NCI-H748 (cell line): ENCODE results near the gene SNAP47.

Experiments used
- DNase-seq: peaks from one replicate; lab custom pipeline; 2025; ENCODE audit not compliant: unreplicated experiment; lab: John Stamatoyannopoulos, UW

Gene SNAP47

GRCh38 chr1:227795732-227796131, 60.5 kb downstream of the SNAP47 start:
- DNase-seq: no peak

GRCh38 chr1:227796359-227796915, 61.2 kb downstream of the SNAP47 start:
- DNase-seq: no peak

- no peak for DNase-seq
Observed at GRCh38 chr1:227797144-227797543, 61.9 kb downstream of the SNAP47 start.

DNA sequence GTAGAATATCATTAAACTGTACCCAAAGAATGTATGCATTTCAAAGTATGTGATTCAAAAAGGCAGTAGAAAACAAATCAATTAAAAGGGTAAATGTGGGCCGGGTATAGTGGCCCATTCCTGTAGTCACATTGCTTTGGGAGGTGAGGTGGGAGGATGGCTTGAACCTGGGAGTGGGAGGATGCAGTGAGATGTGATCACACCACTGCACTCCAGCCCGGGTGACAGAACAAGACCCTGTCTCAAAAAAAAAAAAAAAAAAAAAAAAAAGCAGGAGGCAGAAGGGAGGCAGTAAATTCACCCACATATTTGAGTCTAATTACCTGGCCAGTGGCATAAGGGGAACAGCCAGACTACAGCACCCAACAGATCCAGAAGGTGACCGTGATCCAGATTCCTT, 62.4 kb downstream of the SNAP47 start:
- DNase-seq: no peak

DNA sequence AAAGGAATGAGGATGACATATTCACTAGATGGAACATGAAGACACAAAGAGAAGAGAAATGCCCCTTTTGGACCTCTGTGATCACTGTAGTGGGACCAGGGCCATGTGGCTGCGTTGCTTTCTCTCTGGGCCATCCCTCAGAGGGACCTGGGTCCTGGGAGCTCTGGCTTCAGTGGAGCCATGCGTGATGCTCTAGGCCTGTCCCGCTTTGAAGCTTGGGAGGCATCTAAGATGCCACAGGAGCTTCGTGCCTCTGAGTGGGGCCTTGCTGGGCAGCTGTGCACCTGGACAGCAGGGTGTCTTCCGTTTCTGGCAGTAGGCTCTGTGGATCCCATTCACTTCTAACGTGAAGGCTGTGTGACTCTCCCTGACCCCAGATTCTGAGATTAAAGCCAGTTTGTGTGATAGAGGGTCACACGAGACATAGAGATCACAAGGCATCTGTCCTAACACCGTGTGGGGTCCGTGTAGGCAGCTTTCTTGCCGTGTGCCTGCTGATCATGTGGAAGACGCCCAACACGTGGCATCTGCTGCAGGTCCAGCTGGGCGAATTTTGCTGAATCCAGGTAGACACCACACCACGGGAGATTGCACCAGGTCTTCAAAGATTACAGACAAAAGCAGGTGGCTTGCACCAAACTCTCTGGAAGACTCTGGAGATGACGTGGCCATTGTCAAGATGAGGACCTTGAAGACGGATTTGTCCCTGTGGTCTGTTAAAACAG, 63.0 kb downstream of the SNAP47 start:
- no peak for DNase-seq

DNA sequence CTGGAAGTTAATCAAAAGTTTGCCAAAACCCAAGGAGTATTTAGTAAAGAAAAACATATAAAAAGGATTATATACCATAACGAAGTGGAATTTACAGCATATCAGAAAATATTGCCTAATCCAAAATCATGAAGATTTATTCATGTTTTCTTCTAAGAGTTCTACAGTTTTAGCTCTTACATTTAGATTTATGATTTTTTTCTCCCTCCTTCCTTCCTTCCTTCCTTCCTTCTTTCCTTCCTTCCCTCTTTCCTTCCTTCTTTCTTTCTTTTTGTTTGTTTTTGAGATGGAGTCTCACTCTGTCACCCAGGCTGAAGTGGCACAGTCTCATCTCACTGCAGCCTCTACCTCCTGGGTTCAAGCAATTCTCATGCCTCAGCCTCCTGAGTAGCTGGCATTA, 64.5 kb downstream of the SNAP47 start:
- DNase-seq: no peak

- DNase-seq: no peak
Observed at GRCh38 chr1:227803933-227804332, 68.7 kb downstream of the SNAP47 start.

- DNase-seq: no peak
Observed at GRCh38 chr1:227805606-227806197, 70.5 kb downstream of the SNAP47 start.

DNA sequence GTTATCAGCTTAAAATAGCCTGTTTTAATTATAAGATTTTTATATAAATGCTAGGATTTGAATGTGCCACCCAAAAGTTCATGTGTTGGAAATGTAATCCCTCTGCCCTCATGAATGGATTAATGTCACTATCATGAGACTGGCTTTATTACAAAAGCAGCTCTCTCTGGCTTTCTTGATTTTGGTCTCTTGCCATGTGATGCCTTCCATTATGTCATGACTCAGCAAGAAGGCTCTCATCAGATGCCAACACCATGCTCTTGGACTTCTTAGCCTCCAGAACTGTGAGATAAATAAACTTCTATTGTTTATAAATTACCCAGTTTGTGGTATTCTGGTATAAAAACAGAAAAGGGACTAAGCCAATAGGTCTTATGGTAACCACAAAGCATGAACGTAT, 73.3 kb downstream of the SNAP47 start:
- no peak for DNase-seq

DNA sequence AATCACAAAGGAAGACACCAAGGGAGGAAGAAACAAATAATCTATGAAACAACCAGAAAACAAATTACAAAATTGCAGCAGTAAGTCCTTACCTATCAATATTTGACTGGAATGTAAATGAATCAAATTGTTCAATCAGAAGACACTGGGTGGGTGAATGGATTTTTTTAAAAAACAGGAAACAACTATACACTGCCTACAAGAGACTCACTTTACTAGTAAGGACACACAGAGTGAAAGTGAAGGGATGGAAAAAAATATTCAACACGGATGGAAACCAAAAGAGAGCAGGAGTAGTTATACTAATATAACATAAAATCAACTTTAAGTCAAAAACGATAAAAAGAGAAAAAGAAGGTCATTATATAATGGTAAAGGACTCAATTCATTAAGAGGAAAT, 73.8 kb downstream of the SNAP47 start:
- DNase-seq: no peak

- DNase-seq: no peak
Observed at GRCh38 chr1:227813962-227814361, 78.7 kb downstream of the SNAP47 start.

GRCh38 chr1:227815468-227816409, 80.5 kb downstream of the SNAP47 start, which contains the start of gene PRSS38:
Gene PRSS38 (plus strand): TSS chr1:227815675. CDS start chr1:227815717, 42 bp downstream.
- DNase-seq: no peak

DNA sequence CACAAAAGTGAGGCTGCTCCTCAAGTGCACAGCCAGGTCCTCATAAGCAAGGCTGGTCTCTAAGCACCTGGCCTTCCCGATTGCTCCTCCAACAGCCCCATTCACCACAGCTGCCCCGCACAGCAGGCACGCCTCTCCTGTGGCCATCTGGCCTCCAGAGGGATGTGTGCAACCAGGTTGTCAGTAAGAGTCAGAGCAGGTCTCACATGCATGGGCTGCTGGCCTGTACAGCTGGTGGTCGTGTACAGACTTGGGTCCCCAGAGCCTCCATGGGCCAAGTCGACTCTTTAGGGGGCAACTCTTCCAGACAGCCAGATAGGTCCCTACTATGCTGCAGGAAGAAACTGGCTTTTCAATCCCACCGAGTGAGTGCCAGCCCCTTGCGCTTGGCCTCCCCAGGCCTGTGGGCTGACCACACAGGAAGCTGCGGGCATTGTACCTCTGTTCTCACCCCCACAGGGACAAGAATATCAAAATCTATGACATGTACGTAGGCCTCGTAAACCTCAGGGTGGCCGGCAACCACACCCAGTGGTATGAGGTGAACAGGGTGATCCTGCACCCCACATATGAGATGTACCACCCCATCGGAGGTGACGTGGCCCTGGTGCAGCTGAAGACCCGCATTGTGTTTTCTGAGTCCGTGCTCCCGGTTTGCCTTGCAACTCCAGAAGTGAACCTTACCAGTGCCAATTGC, 81.7 kb downstream of the SNAP47 start:
- no peak for DNase-seq

DNA sequence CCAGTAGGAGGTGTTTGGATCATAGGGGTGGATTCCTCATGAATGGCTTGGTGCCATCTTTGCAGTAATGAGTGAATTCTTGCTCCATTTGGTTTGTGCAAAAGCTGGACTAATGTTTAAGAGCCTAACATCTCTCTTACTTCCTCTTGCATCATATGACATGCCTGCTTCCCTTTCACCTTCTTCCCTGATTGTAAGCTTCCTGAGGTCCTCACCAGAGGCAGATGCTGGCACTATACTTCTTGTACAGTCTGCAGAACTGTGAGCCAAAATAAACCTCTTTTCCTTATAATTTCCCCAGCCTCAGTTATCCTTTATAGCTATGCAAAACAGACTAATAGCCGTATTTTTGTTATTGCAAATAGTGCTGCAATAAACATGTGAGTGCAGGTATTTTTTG, 88.3 kb downstream of the SNAP47 start:
- no peak for DNase-seq

GRCh38 chr1:227824204-227824603, 89.0 kb downstream of the SNAP47 start:
- DNase-seq: no peak

DNA sequence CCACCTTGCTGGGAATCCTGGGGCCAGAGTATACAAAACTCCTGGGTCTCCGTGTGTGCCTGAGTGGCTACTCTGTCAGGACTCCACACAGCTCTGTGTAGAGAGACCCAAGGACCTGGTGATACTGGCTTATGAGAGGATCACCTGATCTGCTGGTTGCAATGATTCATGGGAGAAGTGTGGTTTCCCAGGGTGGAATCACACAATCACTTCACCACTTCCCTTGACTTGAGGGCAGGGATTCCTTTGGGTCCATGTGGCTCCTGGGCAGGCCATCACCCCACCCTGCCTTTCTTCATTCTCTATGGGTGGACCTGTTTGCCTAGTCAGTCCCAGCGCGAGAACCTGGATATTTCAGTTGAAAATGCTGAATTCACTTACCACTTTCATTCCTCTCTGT, 93.6 kb downstream of the SNAP47 start:
- DNase-seq: no peak
